Measurements from ENCODE around the gene WNT4. TPM values are rescaled to one million over a fixed set of nuclear protein-coding genes. Genes with fewer than 3 reads are reported as not detected.
A peak's percentile ranks its signal among the peaks of the same experiment; 100 is the strongest.
"Not testable (repeated sequence)": the region's sequence is repeated elsewhere in the genome, so short reads cannot be mapped to it uniquely, and the experiment has no call there.

The WNT4 gene
- total RNA-seq, 4 donors from 2014 or later, result 0.19 to 0.33 (median 0.29) TPM; not detected in 1

GRCh38 chr1:22098752-22099151, 44.1 kb downstream of the WNT4 start:
- peaks cover 24 to 64% (median 46%) of the 10 kb centered on the region in 4 donors for H3K36me3 ChIP-seq

GRCh38 chr1:22096463-22096862, 46.4 kb downstream of the WNT4 start:
- WGBS, result 89% methylated on average over 3 of the region's 3 CpGs
- Histone ChIP-seq H3K27me3 (no peaks in the 10 kb centered on the region), H3K9me3 (no peaks in the 10 kb centered on the region), H3K27ac (replicated peaks in 1 of 4) (no peak overlapping the region), H3K36me3 (peaks cover 24 to 72% (median 61%) of the 10 kb centered on the region in 4 donors), H3K4me3 (no peak overlapping the region), H3K4me1 (peaks cover under 1 to 42% (median 13%) of the 10 kb centered on the region in 4 donors)
- TF ChIP-seq CTCF (IDR thresholded peaks at IDR 0.05), result no peak
- no peak for TF ChIP-seq EP300 (IDR thresholded peaks at IDR 0.05)
- TF ChIP-seq POLR2AphosphoS5 (IDR thresholded peaks at IDR 0.05), result peak in 1 of 2 donors; percentile 1
- TF ChIP-seq POLR2A (IDR thresholded peaks at IDR 0.05; ENCODE audit: low read depth), result no peak
- DNase-seq (ENCODE audit: extremely low spot score), result no peak
- intact Hi-C loops (cut with DNase I), result no loop called here

More at GRCh38 chr1:22098752-22099151, 44.1 kb downstream of the WNT4 start:
- Histone ChIP-seq H3K27ac (replicated peaks in 1 of 4) (no peak overlapping the region), H3K4me1 (peaks cover 0 to 31% (median 18%) of the 10 kb centered on the region in 4 donors), H3K9me3 (no peaks in the 10 kb centered on the region), H3K4me3 (no peak overlapping the region), H3K27me3 (no peaks in the 10 kb centered on the region)
- DNase-seq (ENCODE audit: extremely low spot score), result no peak
- intact Hi-C loops (cut with DNase I), result no loop called here
- WGBS, result 92% methylated on average over 10 of the region's 10 CpGs
- TF ChIP-seq POLR2A (IDR thresholded peaks at IDR 0.05; ENCODE audit: low read depth), result no peak
- no peak for TF ChIP-seq POLR2AphosphoS5 (IDR thresholded peaks at IDR 0.05)
- no peak for TF ChIP-seq CTCF (IDR thresholded peaks at IDR 0.05)
- TF ChIP-seq EP300 (IDR thresholded peaks at IDR 0.05), result no peak

- no peak overlapping the region for H3K4me3 ChIP-seq
- no peaks in the 10 kb centered on the region for H3K9me3 ChIP-seq
- peaks cover 4 to 42% (median 13%) of the 10 kb centered on the region in 4 donors for H3K4me1 ChIP-seq
- TF ChIP-seq CTCF (IDR thresholded peaks at IDR 0.05) (no peak), POLR2A (IDR thresholded peaks at IDR 0.05; ENCODE audit: low read depth) (no peak), EP300 (IDR thresholded peaks at IDR 0.05) (no peak), POLR2AphosphoS5 (IDR thresholded peaks at IDR 0.05) (no peak)
- H3K27ac ChIP-seq (replicated peaks in 1 of 4), result no peak overlapping the region
- peaks cover 24 to 74% (median 63%) of the 10 kb centered on the region in 4 donors for H3K36me3 ChIP-seq
- no peak for DNase-seq (ENCODE audit: extremely low spot score)
- intact Hi-C loops (cut with DNase I), result no loop called here
- 87% methylated on average over 5 of the region's 5 CpGs for WGBS
- no peaks in the 10 kb centered on the region for H3K27me3 ChIP-seq
Measured at GRCh38 chr1:22096036-22096435, 46.9 kb downstream of the WNT4 start.

- Histone ChIP-seq H3K4me3 (no peak overlapping the region), H3K36me3 (peaks cover 17 to 66% (median 54%) of the 10 kb centered on the region in 4 donors), H3K4me1 (peaks cover 30 to 55% (median 36%) of the 10 kb centered on the region in 4 donors), H3K27me3 (no peaks in the 10 kb centered on the region), H3K27ac (replicated peaks in 1 of 4) (no peak overlapping the region), H3K9me3 (no peaks in the 10 kb centered on the region)
- TF ChIP-seq POLR2AphosphoS5 (IDR thresholded peaks at IDR 0.05) (no peak), EP300 (IDR thresholded peaks at IDR 0.05) (no peak), POLR2A (IDR thresholded peaks at IDR 0.05; ENCODE audit: low read depth) (no peak), CTCF (IDR thresholded peaks at IDR 0.05) (no peak)
- no peak for DNase-seq (ENCODE audit: extremely low spot score)
- 79% methylated on average over 1 of the region's 1 CpG for WGBS
- intact Hi-C loops (cut with DNase I), result no loop called here
Measured at GRCh38 chr1:22093513-22093912, 49.4 kb downstream of the WNT4 start.

- WGBS, result 62% methylated on average over 3 of the region's 3 CpGs
- H3K27ac ChIP-seq (replicated peaks in 1 of 4); DNase-seq (ENCODE audit: extremely low spot score); H3K4me3 ChIP-seq; H3K27me3 ChIP-seq; intact Hi-C loops (cut with DNase I); H3K9me3 ChIP-seq: not testable (repeated sequence)
- Histone ChIP-seq H3K36me3 (peaks cover 17 to 66% (median 46%) of the 10 kb centered on the region in 4 donors), H3K4me1 (peaks cover 41 to 68% (median 47%) of the 10 kb centered on the region in 4 donors)
Measured at GRCh38 chr1:22092026-22092768, 50.7 kb downstream of the WNT4 start.

Data from esophagus muscularis mucosa (tissue), 4 donors.